ENCODE results near the gene FHOD3.

- TF ChIP-seq, protein P1, sequence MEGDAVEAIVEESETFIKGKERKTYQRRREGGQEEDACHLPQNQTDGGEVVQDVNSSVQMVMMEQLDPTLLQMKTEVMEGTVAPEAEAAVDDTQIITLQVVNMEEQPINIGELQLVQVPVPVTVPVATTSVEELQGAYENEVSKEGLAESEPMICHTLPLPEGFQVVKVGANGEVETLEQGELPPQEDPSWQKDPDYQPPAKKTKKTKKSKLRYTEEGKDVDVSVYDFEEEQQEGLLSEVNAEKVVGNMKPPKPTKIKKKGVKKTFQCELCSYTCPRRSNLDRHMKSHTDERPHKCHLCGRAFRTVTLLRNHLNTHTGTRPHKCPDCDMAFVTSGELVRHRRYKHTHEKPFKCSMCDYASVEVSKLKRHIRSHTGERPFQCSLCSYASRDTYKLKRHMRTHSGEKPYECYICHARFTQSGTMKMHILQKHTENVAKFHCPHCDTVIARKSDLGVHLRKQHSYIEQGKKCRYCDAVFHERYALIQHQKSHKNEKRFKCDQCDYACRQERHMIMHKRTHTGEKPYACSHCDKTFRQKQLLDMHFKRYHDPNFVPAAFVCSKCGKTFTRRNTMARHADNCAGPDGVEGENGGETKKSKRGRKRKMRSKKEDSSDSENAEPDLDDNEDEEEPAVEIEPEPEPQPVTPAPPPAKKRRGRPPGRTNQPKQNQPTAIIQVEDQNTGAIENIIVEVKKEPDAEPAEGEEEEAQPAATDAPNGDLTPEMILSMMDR (conservative IDR thresholded peaks at IDR 0.05; ENCODE audit: low read depth, low read length), result no peak
- TF ChIP-seq POLR2A (IDR thresholded peaks at IDR 0.05; ENCODE audit: low read depth, low read length) (no peak), RAD21 (IDR thresholded peaks at IDR 0.05; ENCODE audit: low read length) (no peak), CEBPB (IDR thresholded peaks at IDR 0.05; ENCODE audit: low read depth, low read length) (no peak), NFE2L2 (IDR thresholded peaks at IDR 0.05; ENCODE audit: low read depth, low read length) (no peak), USF2 (IDR thresholded peaks at IDR 0.05; ENCODE audit: low read depth, low read length) (no peak), RFX5 (IDR thresholded peaks at IDR 0.05; ENCODE audit: low read depth, low read length) (no peak), SMC3 (IDR thresholded peaks at IDR 0.05; ENCODE audit: low read depth, low read length) (no peak), ELK1 (IDR thresholded peaks at IDR 0.05; ENCODE audit: borderline replicate concordance, low read depth, low read length) (no peak), MAZ (IDR thresholded peaks at IDR 0.05; ENCODE audit: borderline replicate concordance, low read depth, low read length) (no peak; the same call in 1 of the 2 replicates), CHD1 (IDR thresholded peaks at IDR 0.05; ENCODE audit: low read depth, low read length) (no peak), MAFK (IDR thresholded peaks at IDR 0.05; ENCODE audit: low read depth, low read length) (no peak), FOS (IDR thresholded peaks at IDR 0.05; ENCODE audit: low read depth, low read length) (no peak), RCOR1 (IDR thresholded peaks at IDR 0.05; ENCODE audit: insufficient replicate concordance, low read length) (no peak)
Measured at GRCh38 chr18:36519358-36519757, 221.8 kb downstream of the FHOD3 start.

All from IMR-90 (cell line).